ENCODE results near the gene FAAP100. TPM values are rescaled to one million over a fixed set of nuclear protein-coding genes. Genes with fewer than 3 reads are reported as not detected.
"Not testable (repeated sequence)": the region's sequence is repeated elsewhere in the genome, so short reads cannot be mapped to it uniquely, and the experiment has no call there.

Gene FAAP100
- total RNA-seq, 4 donors from 2014 or later, result 19.4 to 34.3 (median 28.4) TPM

GRCh38 chr17:81590121-81590520 lies 38.0 kb upstream of the FAAP100 start:
- intact Hi-C loops (cut with DNase I; ENCODE audit: low total_unique reads), result no loop called here
- H3K4me3 ChIP-seq (ENCODE audit: low read depth, poor library complexity, severe bottlenecking), result no peak overlapping the region
- DNase-seq (ENCODE audit: low spot score in 2 of 2), result no peak
- 92 to 93% methylated on average over 8 of the region's 8 CpGs for WGBS, 2 donors
- TF ChIP-seq, protein P1, sequence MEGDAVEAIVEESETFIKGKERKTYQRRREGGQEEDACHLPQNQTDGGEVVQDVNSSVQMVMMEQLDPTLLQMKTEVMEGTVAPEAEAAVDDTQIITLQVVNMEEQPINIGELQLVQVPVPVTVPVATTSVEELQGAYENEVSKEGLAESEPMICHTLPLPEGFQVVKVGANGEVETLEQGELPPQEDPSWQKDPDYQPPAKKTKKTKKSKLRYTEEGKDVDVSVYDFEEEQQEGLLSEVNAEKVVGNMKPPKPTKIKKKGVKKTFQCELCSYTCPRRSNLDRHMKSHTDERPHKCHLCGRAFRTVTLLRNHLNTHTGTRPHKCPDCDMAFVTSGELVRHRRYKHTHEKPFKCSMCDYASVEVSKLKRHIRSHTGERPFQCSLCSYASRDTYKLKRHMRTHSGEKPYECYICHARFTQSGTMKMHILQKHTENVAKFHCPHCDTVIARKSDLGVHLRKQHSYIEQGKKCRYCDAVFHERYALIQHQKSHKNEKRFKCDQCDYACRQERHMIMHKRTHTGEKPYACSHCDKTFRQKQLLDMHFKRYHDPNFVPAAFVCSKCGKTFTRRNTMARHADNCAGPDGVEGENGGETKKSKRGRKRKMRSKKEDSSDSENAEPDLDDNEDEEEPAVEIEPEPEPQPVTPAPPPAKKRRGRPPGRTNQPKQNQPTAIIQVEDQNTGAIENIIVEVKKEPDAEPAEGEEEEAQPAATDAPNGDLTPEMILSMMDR (IDR thresholded peaks at IDR 0.05), result no peak
- TF ChIP-seq POLR2A (IDR thresholded peaks at IDR 0.05), result no peak

- H3K4me3 ChIP-seq (ENCODE audit: low read depth, poor library complexity, severe bottlenecking), result no peak overlapping the region
- no peak for TF ChIP-seq POLR2A (IDR thresholded peaks at IDR 0.05)
- TF ChIP-seq, protein P1 (IDR thresholded peaks at IDR 0.05), result no peak
- 89 to 92% methylated on average over 5 of the region's 5 CpGs for WGBS, 2 donors
- intact Hi-C loops (cut with DNase I; ENCODE audit: low total_unique reads), result no loop called here
- no peak for DNase-seq (ENCODE audit: low spot score in 2 of 2)
Measured at GRCh38 chr17:81589612-81590011, 37.5 kb upstream of the FAAP100 start.

GRCh38 chr17:81586096-81586495 lies 33.9 kb upstream of the FAAP100 start:
- intact Hi-C loops (cut with DNase I; ENCODE audit: low total_unique reads), result no loop called here
- TF ChIP-seq, protein P1 (IDR thresholded peaks at IDR 0.05), result no peak
- TF ChIP-seq POLR2A (IDR thresholded peaks at IDR 0.05), result no peak
- no peak overlapping the region for H3K4me3 ChIP-seq (ENCODE audit: low read depth, poor library complexity, severe bottlenecking)
- no peak for DNase-seq (ENCODE audit: low spot score in 2 of 2)
- WGBS, 2 donors, result 90 to 93% methylated on average over 4 of the region's 4 CpGs

- intact Hi-C loops (cut with DNase I; ENCODE audit: low total_unique reads); DNase-seq (ENCODE audit: low spot score in 2 of 2): not testable (repeated sequence)
Measured at GRCh38 chr17:81584771-81585170, 32.6 kb upstream of the FAAP100 start.

DNA sequence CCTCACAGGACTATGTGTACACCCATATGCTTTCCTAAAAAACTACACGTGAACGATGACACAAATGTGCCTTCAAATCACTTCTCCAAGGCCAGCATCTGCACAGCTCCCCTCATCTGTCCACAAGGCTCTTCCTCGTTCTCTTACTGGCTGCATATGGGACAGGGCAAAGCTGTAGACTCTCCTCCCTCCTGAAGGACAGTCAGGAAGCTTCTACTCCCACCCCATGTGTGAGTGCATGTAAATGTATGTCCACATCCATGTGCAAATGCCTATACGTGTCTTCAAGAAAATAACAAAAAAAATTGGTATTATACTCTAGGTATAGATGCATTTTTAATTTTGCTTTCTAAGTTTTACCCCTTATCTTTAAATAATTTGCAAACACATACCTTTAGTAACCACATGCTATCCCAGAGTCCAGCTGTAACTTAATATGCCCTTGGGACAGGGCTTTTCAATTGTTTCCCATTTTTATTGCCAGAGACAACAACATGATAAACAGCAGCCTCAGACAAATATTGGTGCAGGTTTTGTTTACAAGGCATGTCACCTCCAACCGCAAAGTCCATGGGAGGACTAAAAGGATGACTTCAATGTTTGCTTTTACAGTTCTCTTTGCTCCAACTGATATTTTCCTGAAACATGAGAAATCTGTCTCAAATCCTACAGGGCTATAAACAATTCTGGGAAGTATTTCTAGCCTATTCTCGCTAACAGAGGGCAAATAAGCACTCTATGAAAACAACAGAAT lies 31.6 kb upstream of the FAAP100 start:
- intact Hi-C loops (cut with DNase I; ENCODE audit: low total_unique reads), result no loop called here
- no peak overlapping the region for H3K4me3 ChIP-seq (ENCODE audit: low read depth, poor library complexity, severe bottlenecking)
- WGBS, 2 donors, result 88 to 90% methylated on average over 6 of the region's 6 CpGs
- DNase-seq (ENCODE audit: low spot score in 2 of 2), result no peak
- TF ChIP-seq, protein P1 (IDR thresholded peaks at IDR 0.05), result no peak
- TF ChIP-seq POLR2A (IDR thresholded peaks at IDR 0.05), result no peak

More at GRCh38 chr17:81584771-81585170, 32.6 kb upstream of the FAAP100 start:
- not testable (repeated sequence) for H3K4me3 ChIP-seq (ENCODE audit: low read depth, poor library complexity, severe bottlenecking)
- 89 to 96% methylated on average over 14 of the region's 14 CpGs for WGBS, 2 donors

DNA sequence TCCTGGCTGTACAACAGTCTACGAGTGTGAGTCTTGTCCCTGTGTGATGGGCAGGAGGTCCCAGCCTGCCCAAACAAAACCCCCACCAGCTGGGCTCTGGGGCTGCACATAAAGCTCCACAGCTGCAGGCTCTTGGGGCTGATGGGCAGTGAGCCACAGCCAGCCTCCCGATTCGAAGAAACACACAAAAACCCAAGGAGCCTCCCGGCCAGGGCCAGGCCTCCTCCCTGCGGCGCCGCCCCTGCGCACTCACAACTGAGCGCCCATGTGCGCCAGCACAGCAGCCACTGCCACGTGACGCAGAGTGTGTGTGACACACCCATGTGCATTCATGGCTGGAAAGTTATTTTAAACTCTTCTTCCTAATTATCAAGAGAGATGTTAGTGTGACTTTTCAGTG lies 30.6 kb upstream of the FAAP100 start:
- no peak for DNase-seq (ENCODE audit: low spot score in 2 of 2)
- intact Hi-C loops (cut with DNase I; ENCODE audit: low total_unique reads), result no loop called here
- 60 to 86% methylated on average over 12 of the region's 12 CpGs for WGBS, 2 donors

More for the DNA sequence above, 30.6 kb upstream of the FAAP100 start:
- TF ChIP-seq, protein P1 (IDR thresholded peaks at IDR 0.05), result no peak
- TF ChIP-seq POLR2A (IDR thresholded peaks at IDR 0.05), result no peak
- H3K4me3 ChIP-seq (ENCODE audit: low read depth, poor library complexity, severe bottlenecking), result no peak overlapping the region
